MM.1S (cell line): Measurements from ENCODE around the gene AGBL1.

Experiments used
- CTCF ChIP-seq: fragments of 300-600 bp; sonication (generic); IDR thresholded peaks from 2 replicates; pipeline ENCODE4 v1.5.1; 2016; ENCODE audit warnings: antibody characterized with exemption, low read length, mixed read lengths
- EZH2phosphoT487 ChIP-seq: fragments of 300-600 bp; sonication (generic); IDR thresholded peaks from 2 replicates; pipeline ENCODE4 v1.6.1; 2018; ENCODE audit warnings: antibody characterized with exemption, low read length

GRCh38 chr15:86082619-86083380 lies 3.1 kb downstream of the AGBL1 start:
- TF ChIP-seq CTCF (no peak), EZH2phosphoT487 (no peak)
